Subcutaneous adipose tissue (tissue), 4 donors: ENCODE results near the gene RBFA. TPM values are rescaled to one million over a fixed set of nuclear protein-coding genes. Genes with fewer than 3 reads are reported as not detected.

Experiments
- total RNA-seq, 4 donors: library from RNA; depleted of rRNA; stranded (reverse); fragments of >200 nt; gene quantifications; one replicate each; pipeline ENCODE4 v1.1.0, GENCODE V29; 2016
- TF ChIP-seq, protein P1 (sequence below): fragments of 450-650 bp; IDR thresholded peaks from one replicate; pipeline ENCODE4 v1.5.1; 2016; ENCODE audit warnings: low read depth, mild to moderate bottlenecking, control low read depth, antibody characterized with exemption, moderate library complexity

Gene RBFA
- total RNA-seq, 4 donors from 2014 or later, result 27.4 to 51.1 (median 37.8) TPM

DNA sequence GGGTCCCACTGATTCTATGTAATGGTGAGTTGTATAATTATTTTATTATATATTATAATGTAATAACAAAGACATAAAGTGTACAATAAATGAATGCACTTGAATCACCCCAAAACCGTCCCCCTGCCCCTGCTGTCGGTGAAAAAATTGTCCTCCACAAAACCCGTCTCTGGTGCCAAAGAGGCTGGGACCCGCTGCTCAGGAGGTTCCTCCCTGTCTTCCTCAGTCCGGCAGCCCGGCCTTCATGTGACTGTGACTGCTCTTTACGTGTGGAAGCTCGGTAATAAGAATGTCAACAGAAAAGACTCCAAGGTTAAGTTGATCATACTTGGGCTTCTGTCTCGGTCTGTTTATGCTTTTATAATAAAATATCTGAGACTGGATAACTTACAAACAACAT, 42.1 kb downstream of the RBFA start:
- TF ChIP-seq, protein P1, sequence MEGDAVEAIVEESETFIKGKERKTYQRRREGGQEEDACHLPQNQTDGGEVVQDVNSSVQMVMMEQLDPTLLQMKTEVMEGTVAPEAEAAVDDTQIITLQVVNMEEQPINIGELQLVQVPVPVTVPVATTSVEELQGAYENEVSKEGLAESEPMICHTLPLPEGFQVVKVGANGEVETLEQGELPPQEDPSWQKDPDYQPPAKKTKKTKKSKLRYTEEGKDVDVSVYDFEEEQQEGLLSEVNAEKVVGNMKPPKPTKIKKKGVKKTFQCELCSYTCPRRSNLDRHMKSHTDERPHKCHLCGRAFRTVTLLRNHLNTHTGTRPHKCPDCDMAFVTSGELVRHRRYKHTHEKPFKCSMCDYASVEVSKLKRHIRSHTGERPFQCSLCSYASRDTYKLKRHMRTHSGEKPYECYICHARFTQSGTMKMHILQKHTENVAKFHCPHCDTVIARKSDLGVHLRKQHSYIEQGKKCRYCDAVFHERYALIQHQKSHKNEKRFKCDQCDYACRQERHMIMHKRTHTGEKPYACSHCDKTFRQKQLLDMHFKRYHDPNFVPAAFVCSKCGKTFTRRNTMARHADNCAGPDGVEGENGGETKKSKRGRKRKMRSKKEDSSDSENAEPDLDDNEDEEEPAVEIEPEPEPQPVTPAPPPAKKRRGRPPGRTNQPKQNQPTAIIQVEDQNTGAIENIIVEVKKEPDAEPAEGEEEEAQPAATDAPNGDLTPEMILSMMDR, result no peak

DNA sequence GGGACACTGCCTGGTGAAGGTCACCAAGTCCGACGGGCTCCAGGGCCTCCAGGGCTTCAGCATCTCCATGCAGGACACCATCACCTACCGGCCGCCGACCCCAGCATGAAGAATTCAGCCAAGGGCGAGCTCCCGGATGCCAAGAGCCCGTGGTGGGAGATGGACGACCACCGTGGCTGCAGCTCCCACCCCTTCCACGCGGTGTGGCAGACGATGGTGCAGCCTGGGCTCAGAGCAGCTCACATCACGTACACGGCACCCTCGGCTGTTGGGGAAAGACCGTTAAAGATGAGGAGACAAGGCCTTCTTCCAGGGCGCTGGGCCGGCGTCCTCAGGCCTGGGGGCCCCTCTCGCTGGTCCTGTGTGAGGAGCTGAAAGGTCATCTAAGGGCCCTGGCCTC, 43.6 kb downstream of the RBFA start:
- TF ChIP-seq, protein P1, result no peak

Other genes starting within 250 kb of the RBFA start
- under 1 TPM in 1 of 4 donors, not detected in 3; 0.44 TPM for gene KCNG2, start 236.5 kb upstream of the RBFA start, total RNA-seq
- 100 to 1,000 TPM in 1 of 4 donors, 10 to 100 TPM in 3; 41.4 to 310 (median 78.5) TPM for gene SLC66A2, start 82.8 kb upstream of the RBFA start, total RNA-seq
- gene HSBP1L1, start 69.8 kb upstream of the RBFA start, total RNA-seq, result 10 to 100 TPM; 10.4 to 26.3 (median 19.4) TPM
- gene TXNL4A, start 45.9 kb upstream of the RBFA start, total RNA-seq, result 10 to 100 TPM; 22.9 to 53.3 (median 28.1) TPM
- 10 to 100 TPM; 11.9 to 19.8 (median 15.2) TPM for gene ADNP2, start 74.8 kb downstream of the RBFA start, total RNA-seq
- gene PARD6G, start 213.1 kb downstream of the RBFA start, total RNA-seq, result 1 to 10 TPM in 3 of 4 donors, under 1 TPM in 1; 0.65 to 4.1 (median 1.5) TPM